Natural killer cell (primary cell): ENCODE measurements around the gene SH3RF2. TPM values are rescaled to one million over a fixed set of nuclear protein-coding genes. Genes with fewer than 3 reads are reported as not detected.

Source experiments
- ATAC-seq, 3 donors: fragments of 150-1000 bp in 2 of 3; fragments of 200-7000 bp in 1 of 3; cut with Tn5 transposase; 1 replicate in 1 of 3; 2 replicates in 2 of 3; pipeline ENCODE4 v1.10.0; 2021; ENCODE audit warnings: mild to moderate bottlenecking in 2 of 3, moderate library complexity in 2 of 3
- DNase-seq, 2 donors: peaks; one replicate each; pipeline versions ENCODE4 v3.0.0 to v3.0.0-alpha.2; 2013 to 2021; ENCODE audit warnings: mixed read lengths in 1 of 2
- H3K27ac ChIP-seq: one replicate; pipeline ENCODE4 v1.5.1; 2013; ENCODE audit warnings: mild to moderate bottlenecking, low read length
- H3K27me3 ChIP-seq: one replicate; pipeline ENCODE4 v1.6.1; 2013; ENCODE audit warnings: low read length; ENCODE audit not compliant: control insufficient read depth, insufficient read depth
- H3K36me3 ChIP-seq: one replicate; pipeline ENCODE4 v1.6.1; 2013; ENCODE audit warnings: low read length; ENCODE audit not compliant: control insufficient read depth, insufficient read depth
- H3K4me1 ChIP-seq: one replicate; pipeline ENCODE4 v1.6.1; 2013; ENCODE audit warnings: low read length; ENCODE audit not compliant: control insufficient read depth, insufficient read depth
- H3K4me3 ChIP-seq: one replicate; pipeline ENCODE4 v1.5.1; 2013; ENCODE audit warnings: low read length
- H3K9me3 ChIP-seq: one replicate; pipeline ENCODE4 v1.6.1; 2013; ENCODE audit warnings: low read length; ENCODE audit not compliant: control insufficient read depth, insufficient read depth
- H3K27ac Mint-ChIP-seq, 2 donors: one replicate each; pipeline ENCODE4 v1.8.0; 2022; ENCODE audit warnings: mild to moderate bottlenecking in 2 of 2, mixed read lengths in 2 of 2, moderate library complexity in 1 of 2
- H3K27me3 Mint-ChIP-seq, 2 donors: one replicate each; pipeline ENCODE4 v1.8.0; 2022; ENCODE audit warnings: low read depth in 2 of 2, mixed read lengths in 2 of 2
- H3K36me3 Mint-ChIP-seq: one replicate; pipeline ENCODE4 v1.8.0; 2022; ENCODE audit warnings: mixed read lengths
- H3K4me1 Mint-ChIP-seq, 2 donors: one replicate each; pipeline ENCODE4 v1.8.0; 2022; ENCODE audit warnings: mixed read lengths in 2 of 2
- H3K4me3 Mint-ChIP-seq: one replicate; pipeline ENCODE4 v1.8.0; 2022; ENCODE audit warnings: mild to moderate bottlenecking, moderate library complexity, mixed read lengths
- H3K9me3 Mint-ChIP-seq, 2 donors: one replicate each; pipeline ENCODE4 v1.8.0; 2022; ENCODE audit warnings: mixed read lengths in 2 of 2
- CTCF ChIP-seq: fragments of 200-600 bp; IDR thresholded peaks from one replicate; pipeline ENCODE4 v1.8.0; 2022; ENCODE audit warnings: antibody characterized with exemption
- WGBS: methylation state at CpG from one replicate; pipeline ENCODE4 v1.1.7; 2013; ENCODE audit warnings: missing lambda C conversion rate; ENCODE audit not compliant: insufficient coverage; 5-methylcytosine and 5-hydroxymethylcytosine counted together
- intact Hi-C: fragments of 100-400 bp; cut with micrococcal nuclease; formaldehyde crosslinking; loops from one replicate; pipeline ENCODE4 v1.14.2; 2022
- total RNA-seq, 4 donors: library from RNA; stranded (reverse); fragments of 120-200 nt in 1 of 4; gene quantifications; one replicate each; pipeline versions ENCODE4 v1.2.3 to v1.2.4, GENCODE V29; 2013 to 2022

SH3RF2 gene
- total RNA-seq, 3 donors from 2014 or later (not counting 1 experiment from before 2014, with no cell fraction given), result 0.28 to 0.35 TPM; not detected in 1

- ATAC-seq, result no peak
- no peak overlapping the region for H3K27ac ChIP-seq
- WGBS, result 95% methylated on average over 3 of the region's 3 CpGs
Measured at GRCh38 chr5:145908206-145908960, 28.0 kb upstream of the SH3RF2 start.

GRCh38 chr5:145911164-145911563 lies 25.2 kb upstream of the SH3RF2 start:
- no peaks in the 10 kb centered on the region for H3K27me3 ChIP-seq
- H3K9me3 Mint-ChIP-seq, result no peaks in the 10 kb centered on the region
- intact Hi-C loops, result no loop called here
- H3K36me3 ChIP-seq, result no peaks in the 10 kb centered on the region
- no peak overlapping the region for H3K4me3 Mint-ChIP-seq
- H3K9me3 ChIP-seq, result no peaks in the 10 kb centered on the region
- ATAC-seq (no peak), DNase-seq (no peak)
- peaks cover 0 to 8% of the 10 kb centered on the region in 2 donors for H3K27me3 Mint-ChIP-seq
- H3K4me3 ChIP-seq, result no peak overlapping the region
- no peaks in the 10 kb centered on the region for H3K36me3 Mint-ChIP-seq
- WGBS, result 95% methylated on average over 5 of the region's 6 CpGs
- H3K4me1 Mint-ChIP-seq, result no peaks in the 10 kb centered on the region
- H3K27ac Mint-ChIP-seq, result no peak overlapping the region
- TF ChIP-seq CTCF, result no peak
- H3K4me1 ChIP-seq, result no peaks in the 10 kb centered on the region
- no peak overlapping the region for H3K27ac ChIP-seq

More at GRCh38 chr5:145908206-145908960, 28.0 kb upstream of the SH3RF2 start:
- Mint-ChIP-seq H3K36me3 (no peaks in the 10 kb centered on the region), H3K4me1 (no peaks in the 10 kb centered on the region), H3K4me3 (no peak overlapping the region), H3K27me3 (peaks cover 0 to 10% of the 10 kb centered on the region in 2 donors), H3K27ac (no peak overlapping the region), H3K9me3 (no peaks in the 10 kb centered on the region)
- intact Hi-C loops, result no loop called here
- no peak for TF ChIP-seq CTCF
- no peaks in the 10 kb centered on the region for H3K4me1 ChIP-seq
- H3K27me3 ChIP-seq, result no peaks in the 10 kb centered on the region
- H3K9me3 ChIP-seq, result no peaks in the 10 kb centered on the region
- DNase-seq, result no peak
- H3K36me3 ChIP-seq, result no peaks in the 10 kb centered on the region
- H3K4me3 ChIP-seq, result no peak overlapping the region

- no peaks in the 10 kb centered on the region for H3K27me3 ChIP-seq
- intact Hi-C loops, result no loop called here
- Mint-ChIP-seq H3K27ac (no peak overlapping the region), H3K4me3 (no peak overlapping the region), H3K27me3 (no peaks in the 10 kb centered on the region), H3K9me3 (no peaks in the 10 kb centered on the region), H3K36me3 (no peaks in the 10 kb centered on the region), H3K4me1 (no peaks in the 10 kb centered on the region)
- ATAC-seq, result no peak
- no peaks in the 10 kb centered on the region for H3K4me1 ChIP-seq
- no peak for TF ChIP-seq CTCF
- H3K27ac ChIP-seq, result no peak overlapping the region
- no peaks in the 10 kb centered on the region for H3K9me3 ChIP-seq
- no peaks in the 10 kb centered on the region for H3K36me3 ChIP-seq
- 93% methylated on average over 3 of the region's 3 CpGs for WGBS
- no peak overlapping the region for H3K4me3 ChIP-seq
- DNase-seq, result no peak
Measured at GRCh38 chr5:145912019-145912418, 24.4 kb upstream of the SH3RF2 start.

GRCh38 chr5:145912594-145912993 lies 23.8 kb upstream of the SH3RF2 start:
- ATAC-seq, result no peak
- Mint-ChIP-seq H3K36me3 (no peaks in the 10 kb centered on the region), H3K4me3 (no peak overlapping the region), H3K9me3 (no peaks in the 10 kb centered on the region), H3K27ac (no peak overlapping the region), H3K4me1 (no peaks in the 10 kb centered on the region), H3K27me3 (no peaks in the 10 kb centered on the region)
- intact Hi-C loops, result no loop called here
- no peaks in the 10 kb centered on the region for H3K36me3 ChIP-seq
- H3K27me3 ChIP-seq, result no peaks in the 10 kb centered on the region
- no peaks in the 10 kb centered on the region for H3K9me3 ChIP-seq
- 90% methylated on average over 4 of the region's 5 CpGs for WGBS
- TF ChIP-seq CTCF, result no peak
- H3K4me3 ChIP-seq, result no peak overlapping the region
- no peak for DNase-seq
- no peaks in the 10 kb centered on the region for H3K4me1 ChIP-seq
- no peak overlapping the region for H3K27ac ChIP-seq
